HepG2 (cell line): ENCODE results near the gene SYP. TPM values are rescaled to one million over a fixed set of nuclear protein-coding genes. Genes with fewer than 3 reads are reported as not detected.

Source experiments
- ATF1 ChIP-seq: IDR thresholded peaks from 2 replicates; pipeline ENCODE4 v1.6.1; 2016; ENCODE audit warnings: mild to moderate bottlenecking, control low read depth
- CHD4 ChIP-seq: fragments of 200-600 bp; sonication (generic); IDR thresholded peaks from 2 replicates; pipeline ENCODE4 v1.7.0; 2017; ENCODE audit warnings: mild to moderate bottlenecking, low read length, borderline replicate concordance
- CREB1 ChIP-seq, 2 experiments: fragments of 450-650 bp in 1 of 2; IDR thresholded peaks; 2 replicates each; pipeline ENCODE4 v1.6.1; 2016 to 2017; ENCODE audit warnings: control low read depth in 1 of 2, mild to moderate bottlenecking in 1 of 2, missing compliant biosample characterization in 1 of 2, missing genetic modification characterization in 1 of 2
- IKZF1 ChIP-seq: fragments of 450-650 bp; IDR thresholded peaks from 2 replicates; pipeline ENCODE4 v1.7.1; 2016
- KLF11 ChIP-seq: IDR thresholded peaks from 2 replicates; pipeline ENCODE4 v1.6.1; 2016; ENCODE audit warnings: missing compliant biosample characterization
- PCBP1 ChIP-seq: fragments of 200-400 bp; formaldehyde crosslinking; IDR thresholded peaks from 2 replicates; pipeline ENCODE4 v1.6.1; 2017; ENCODE audit warnings: mild to moderate bottlenecking, low read depth, low read length, borderline replicate concordance
- TCF7 ChIP-seq: sonication (generic); IDR thresholded peaks from 2 replicates; pipeline ENCODE4 v1.6.1; 2016; ENCODE audit warnings: antibody characterized with exemption, low read depth
- TMF1 ChIP-seq: sonication (generic); formaldehyde crosslinking; IDR thresholded peaks from 2 replicates; pipeline ENCODE4 v1.8.1; 2022; ENCODE audit warnings: low read depth, missing genetic modification reagents
- ZNF256 ChIP-seq: sonication (generic); formaldehyde crosslinking; conservative IDR thresholded peaks from 2 replicates; pipeline ENCODE4 v1.4.0; 2020; ENCODE audit warnings: missing genetic modification reagents
- ZNF282 ChIP-seq: fragments of 450-650 bp; IDR thresholded peaks from 2 replicates; pipeline ENCODE4 v1.6.1; 2018; ENCODE audit not compliant: partially characterized antibody
- polyA plus RNA-seq, 8 experiments: library from polyadenylated mRNA; depleted of rRNA in 3 of 8; stranded (reverse) in 7 of 8; unstranded in 1 of 8; fragments of >200 nt; fragmentation: Illumina TruSeq in 4 of 8; extraction: Trizol in 4 of 8; gene quantifications; 2 replicates each; pipeline versions ENCODE4 v1.2.1 to v1.2.3, GENCODE V29; 2011 to 2016; ENCODE audit warnings: low read depth in 4 of 8, missing spikeins in 1 of 8, mixed read lengths in 1 of 8; ENCODE audit not compliant: insufficient read depth in 1 of 8
- total RNA-seq, 5 experiments: library from RNA; depleted of rRNA; stranded (reverse); fragments of >200 nt; fragmentation: Illumina TruSeq; extraction: Trizol; gene quantifications; 2 replicates each; pipeline ENCODE4 v1.2.3, GENCODE V29; 2016; ENCODE audit warnings: low read depth in 1 of 5
- TF ChIP-seq, protein P1 (sequence below): sonication (generic); formaldehyde crosslinking; IDR thresholded peaks from 2 replicates; pipeline ENCODE4 v1.4.0; 2020; ENCODE audit warnings: mild to moderate bottlenecking, missing genetic modification reagents
- TF ChIP-seq, protein P2 (sequence below): sonication (generic); formaldehyde crosslinking; IDR thresholded peaks from 2 replicates; pipeline ENCODE4 v1.8.1; 2023; ENCODE audit warnings: mild to moderate bottlenecking, missing genetic modification reagents
- TF ChIP-seq, protein P3 (sequence below): sonication (generic); formaldehyde crosslinking; IDR thresholded peaks from 2 replicates; pipeline ENCODE4 v1.4.0; 2020; ENCODE audit warnings: missing genetic modification reagents, mild to moderate bottlenecking, borderline replicate concordance
- TF ChIP-seq, protein P4 (sequence below): sonication (generic); formaldehyde crosslinking; IDR thresholded peaks from 2 replicates; pipeline ENCODE4 v1.5.0; 2020; ENCODE audit warnings: mild to moderate bottlenecking, missing genetic modification reagents
- TF ChIP-seq, protein P5 (sequence below), 2 experiments: fragments of 450-650 bp in 1 of 2; sonication (generic) in 1 of 2; formaldehyde crosslinking; IDR thresholded peaks; 2 replicates each; pipeline versions ENCODE4 v1.5.0 to v1.8.0; 2020 to 2022; ENCODE audit warnings: mild to moderate bottlenecking in 1 of 2, missing genetic modification reagents in 1 of 2
- TF ChIP-seq, protein P6 (sequence below): sonication (generic); formaldehyde crosslinking; IDR thresholded peaks from 2 replicates; pipeline ENCODE4 v1.4.0; 2020; ENCODE audit warnings: low read depth, mild to moderate bottlenecking, missing genetic modification reagents

Gene SYP
- total and polyA plus RNA-seq, 2 of the 13 experiments (the other 11 are each of a cell fraction or from before 2014, with no cell fraction given), result 2.0 to 2.5 TPM

DNA sequence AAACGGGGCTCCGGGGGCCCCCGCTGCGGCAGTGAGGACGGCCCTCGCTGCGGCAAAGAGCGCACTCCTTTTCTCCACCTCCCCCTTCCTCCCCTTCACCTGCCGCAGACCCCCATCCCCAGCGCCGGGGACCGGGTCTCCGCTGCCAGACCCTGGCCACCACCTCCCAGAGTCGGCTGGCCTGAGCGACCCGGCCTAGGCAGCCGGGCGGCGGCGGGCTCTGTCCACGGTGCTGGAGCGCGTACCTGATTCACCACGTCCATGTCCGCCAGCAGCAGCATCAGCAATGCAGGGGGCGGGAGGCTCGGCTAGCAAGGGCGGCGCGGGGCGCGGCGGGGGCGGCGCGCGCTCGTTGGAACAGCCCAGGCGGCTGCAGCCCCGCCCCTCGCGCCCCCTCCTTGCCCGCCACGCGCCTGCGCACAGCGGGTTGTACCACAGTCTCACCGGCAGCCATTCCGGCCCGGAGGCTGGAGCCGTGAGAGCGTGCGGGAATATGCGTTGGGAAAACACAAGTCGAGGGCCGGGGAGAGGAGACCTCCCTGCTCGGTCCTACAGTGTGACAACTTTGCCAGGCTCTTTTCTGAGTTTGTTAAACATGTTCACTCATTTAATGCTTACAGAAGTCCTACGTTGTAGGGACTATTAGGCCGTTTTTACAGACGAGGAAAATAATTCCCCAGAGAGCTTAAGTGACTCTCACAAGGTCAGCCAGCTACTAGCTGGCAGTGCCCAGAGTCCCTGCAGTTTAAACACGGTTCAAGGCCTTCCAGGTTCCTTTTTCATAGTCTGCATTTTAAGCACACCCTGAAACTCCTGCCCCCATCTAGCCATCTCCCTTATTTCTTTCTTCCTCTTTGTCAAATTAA, at the start of gene SYP (continued):
- TF ChIP-seq, protein P1, sequence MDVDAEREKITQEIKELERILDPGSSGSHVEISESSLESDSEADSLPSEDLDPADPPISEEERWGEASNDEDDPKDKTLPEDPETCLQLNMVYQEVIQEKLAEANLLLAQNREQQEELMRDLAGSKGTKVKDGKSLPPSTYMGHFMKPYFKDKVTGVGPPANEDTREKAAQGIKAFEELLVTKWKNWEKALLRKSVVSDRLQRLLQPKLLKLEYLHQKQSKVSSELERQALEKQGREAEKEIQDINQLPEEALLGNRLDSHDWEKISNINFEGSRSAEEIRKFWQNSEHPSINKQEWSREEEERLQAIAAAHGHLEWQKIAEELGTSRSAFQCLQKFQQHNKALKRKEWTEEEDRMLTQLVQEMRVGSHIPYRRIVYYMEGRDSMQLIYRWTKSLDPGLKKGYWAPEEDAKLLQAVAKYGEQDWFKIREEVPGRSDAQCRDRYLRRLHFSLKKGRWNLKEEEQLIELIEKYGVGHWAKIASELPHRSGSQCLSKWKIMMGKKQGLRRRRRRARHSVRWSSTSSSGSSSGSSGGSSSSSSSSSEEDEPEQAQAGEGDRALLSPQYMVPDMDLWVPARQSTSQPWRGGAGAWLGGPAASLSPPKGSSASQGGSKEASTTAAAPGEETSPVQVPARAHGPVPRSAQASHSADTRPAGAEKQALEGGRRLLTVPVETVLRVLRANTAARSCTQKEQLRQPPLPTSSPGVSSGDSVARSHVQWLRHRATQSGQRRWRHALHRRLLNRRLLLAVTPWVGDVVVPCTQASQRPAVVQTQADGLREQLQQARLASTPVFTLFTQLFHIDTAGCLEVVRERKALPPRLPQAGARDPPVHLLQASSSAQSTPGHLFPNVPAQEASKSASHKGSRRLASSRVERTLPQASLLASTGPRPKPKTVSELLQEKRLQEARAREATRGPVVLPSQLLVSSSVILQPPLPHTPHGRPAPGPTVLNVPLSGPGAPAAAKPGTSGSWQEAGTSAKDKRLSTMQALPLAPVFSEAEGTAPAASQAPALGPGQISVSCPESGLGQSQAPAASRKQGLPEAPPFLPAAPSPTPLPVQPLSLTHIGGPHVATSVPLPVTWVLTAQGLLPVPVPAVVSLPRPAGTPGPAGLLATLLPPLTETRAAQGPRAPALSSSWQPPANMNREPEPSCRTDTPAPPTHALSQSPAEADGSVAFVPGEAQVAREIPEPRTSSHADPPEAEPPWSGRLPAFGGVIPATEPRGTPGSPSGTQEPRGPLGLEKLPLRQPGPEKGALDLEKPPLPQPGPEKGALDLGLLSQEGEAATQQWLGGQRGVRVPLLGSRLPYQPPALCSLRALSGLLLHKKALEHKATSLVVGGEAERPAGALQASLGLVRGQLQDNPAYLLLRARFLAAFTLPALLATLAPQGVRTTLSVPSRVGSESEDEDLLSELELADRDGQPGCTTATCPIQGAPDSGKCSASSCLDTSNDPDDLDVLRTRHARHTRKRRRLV, result 0 out of 2 replicates have a peak, but pooled peaks have one; percentile 50
- TF ChIP-seq IKZF1 (no peak), TCF7 (no peak), ATF1 (no peak), ZNF282 (no peak), CREB1 (IDR thresholded peaks at IDR 0.05) (no peak), CREB1 (CRISPR knock-in tag; IDR thresholded peaks at IDR 0.05) (no peak), TMF1 (CRISPR knock-in tag) (peak; percentile 93), ZNF256 (no peak), KLF11 (CRISPR knock-in tag) (peak; percentile 70; the same call in 1 of the 2 replicates), CHD4 (no peak), PCBP1 (no peak)
- TF ChIP-seq, protein P2, sequence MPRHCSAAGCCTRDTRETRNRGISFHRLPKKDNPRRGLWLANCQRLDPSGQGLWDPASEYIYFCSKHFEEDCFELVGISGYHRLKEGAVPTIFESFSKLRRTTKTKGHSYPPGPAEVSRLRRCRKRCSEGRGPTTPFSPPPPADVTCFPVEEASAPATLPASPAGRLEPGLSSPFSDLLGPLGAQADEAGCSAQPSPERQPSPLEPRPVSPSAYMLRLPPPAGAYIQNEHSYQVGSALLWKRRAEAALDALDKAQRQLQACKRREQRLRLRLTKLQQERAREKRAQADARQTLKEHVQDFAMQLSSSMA, result no peak
- TF ChIP-seq, protein P3, sequence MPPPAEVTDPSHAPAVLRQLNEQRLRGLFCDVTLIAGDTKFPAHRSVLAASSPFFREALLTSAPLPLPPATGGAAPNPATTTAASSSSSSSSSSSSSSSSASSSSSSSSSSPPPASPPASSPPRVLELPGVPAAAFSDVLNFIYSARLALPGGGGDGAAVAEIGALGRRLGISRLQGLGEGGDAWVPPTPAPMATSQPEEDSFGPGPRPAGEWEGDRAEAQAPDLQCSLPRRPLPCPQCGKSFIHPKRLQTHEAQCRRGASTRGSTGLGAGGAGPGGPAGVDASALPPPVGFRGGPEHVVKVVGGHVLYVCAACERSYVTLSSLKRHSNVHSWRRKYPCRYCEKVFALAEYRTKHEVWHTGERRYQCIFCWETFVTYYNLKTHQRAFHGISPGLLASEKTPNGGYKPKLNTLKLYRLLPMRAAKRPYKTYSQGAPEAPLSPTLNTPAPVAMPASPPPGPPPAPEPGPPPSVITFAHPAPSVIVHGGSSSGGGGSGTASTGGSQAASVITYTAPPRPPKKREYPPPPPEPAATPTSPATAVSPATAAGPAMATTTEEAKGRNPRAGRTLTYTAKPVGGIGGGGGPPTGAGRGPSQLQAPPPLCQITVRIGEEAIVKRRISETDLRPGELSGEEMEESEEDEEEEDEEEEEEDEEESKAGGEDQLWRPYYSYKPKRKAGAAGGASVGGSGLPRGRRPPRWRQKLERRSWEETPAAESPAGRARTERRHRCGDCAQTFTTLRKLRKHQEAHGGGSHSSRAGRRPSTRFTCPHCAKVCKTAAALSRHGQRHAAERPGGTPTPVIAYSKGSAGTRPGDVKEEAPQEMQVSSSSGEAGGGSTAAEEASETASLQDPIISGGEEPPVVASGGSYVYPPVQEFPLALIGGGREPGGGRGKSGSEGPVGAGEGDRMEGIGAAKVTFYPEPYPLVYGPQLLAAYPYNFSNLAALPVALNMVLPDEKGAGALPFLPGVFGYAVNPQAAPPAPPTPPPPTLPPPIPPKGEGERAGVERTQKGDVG (CRISPR knock-in tag), result no peak
- TF ChIP-seq, protein P4, sequence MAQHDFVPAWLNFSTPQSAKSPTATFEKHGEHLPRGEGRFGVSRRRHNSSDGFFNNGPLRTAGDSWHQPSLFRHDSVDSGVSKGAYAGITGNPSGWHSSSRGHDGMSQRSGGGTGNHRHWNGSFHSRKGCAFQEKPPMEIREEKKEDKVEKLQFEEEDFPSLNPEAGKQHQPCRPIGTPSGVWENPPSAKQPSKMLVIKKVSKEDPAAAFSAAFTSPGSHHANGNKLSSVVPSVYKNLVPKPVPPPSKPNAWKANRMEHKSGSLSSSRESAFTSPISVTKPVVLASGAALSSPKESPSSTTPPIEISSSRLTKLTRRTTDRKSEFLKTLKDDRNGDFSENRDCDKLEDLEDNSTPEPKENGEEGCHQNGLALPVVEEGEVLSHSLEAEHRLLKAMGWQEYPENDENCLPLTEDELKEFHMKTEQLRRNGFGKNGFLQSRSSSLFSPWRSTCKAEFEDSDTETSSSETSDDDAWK (CRISPR knock-in tag), result no peak
- TF ChIP-seq, protein P5, sequence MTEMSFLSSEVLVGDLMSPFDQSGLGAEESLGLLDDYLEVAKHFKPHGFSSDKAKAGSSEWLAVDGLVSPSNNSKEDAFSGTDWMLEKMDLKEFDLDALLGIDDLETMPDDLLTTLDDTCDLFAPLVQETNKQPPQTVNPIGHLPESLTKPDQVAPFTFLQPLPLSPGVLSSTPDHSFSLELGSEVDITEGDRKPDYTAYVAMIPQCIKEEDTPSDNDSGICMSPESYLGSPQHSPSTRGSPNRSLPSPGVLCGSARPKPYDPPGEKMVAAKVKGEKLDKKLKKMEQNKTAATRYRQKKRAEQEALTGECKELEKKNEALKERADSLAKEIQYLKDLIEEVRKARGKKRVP (CRISPR knock-in tag; IDR thresholded peaks at IDR 0.05), result peak in 1 of 2 experiments; percentile 32; a peak in 1 of 4 replicates
- TF ChIP-seq, protein P6, sequence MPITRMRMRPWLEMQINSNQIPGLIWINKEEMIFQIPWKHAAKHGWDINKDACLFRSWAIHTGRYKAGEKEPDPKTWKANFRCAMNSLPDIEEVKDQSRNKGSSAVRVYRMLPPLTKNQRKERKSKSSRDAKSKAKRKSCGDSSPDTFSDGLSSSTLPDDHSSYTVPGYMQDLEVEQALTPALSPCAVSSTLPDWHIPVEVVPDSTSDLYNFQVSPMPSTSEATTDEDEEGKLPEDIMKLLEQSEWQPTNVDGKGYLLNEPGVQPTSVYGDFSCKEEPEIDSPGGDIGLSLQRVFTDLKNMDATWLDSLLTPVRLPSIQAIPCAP (CRISPR knock-in tag), result no peak
